SJSA1 (cell line): ENCODE measurements around the gene CAPN15. TPM values are rescaled to one million over a fixed set of nuclear protein-coding genes. Genes with fewer than 3 reads are reported as not detected.

ENCODE experiments used
- DNase-seq, 2 experiments: peaks; one replicate each; pipeline ENCODE4 v3.0.0-alpha.2; 2015 to 2020; ENCODE audit warnings: low spot score in 2 of 2, low read depth in 1 of 2
- H3K27ac ChIP-seq: fragments of 250-450 bp; sonication (Bioruptor Pico); 2 replicates; pipeline ENCODE4 v1.5.1; 2020; ENCODE audit warnings: mild to moderate bottlenecking, moderate library complexity
- H3K27me3 ChIP-seq: fragments of 250-450 bp; sonication (Bioruptor Pico); replicated peaks from 2 replicates; pipeline ENCODE4 v1.5.1; 2020; ENCODE audit warnings: mild to moderate bottlenecking, moderate library complexity
- H3K36me3 ChIP-seq: fragments of 250-450 bp; sonication (Bioruptor Pico); 2 replicates; pipeline ENCODE4 v1.5.1; 2020; ENCODE audit warnings: mild to moderate bottlenecking
- H3K4me1 ChIP-seq: fragments of 250-450 bp; sonication (Bioruptor Pico); replicated peaks from 2 replicates; pipeline ENCODE4 v1.6.1; 2021; ENCODE audit warnings: mild to moderate bottlenecking
- H3K4me3 ChIP-seq: fragments of 250-450 bp; sonication (Bioruptor Pico); 2 replicates; pipeline ENCODE4 v1.5.1; 2020; ENCODE audit warnings: mild to moderate bottlenecking
- H3K9me3 ChIP-seq: fragments of 250-450 bp; sonication (Bioruptor Pico); replicated peaks from 2 replicates; pipeline ENCODE4 v1.5.1; 2020; ENCODE audit warnings: mild to moderate bottlenecking
- total RNA-seq: library from RNA; depleted of rRNA; stranded (reverse); fragments of >200 nt; shearing (Covaris generic); gene quantifications from 2 replicates; pipeline ENCODE4 v1.2.3, GENCODE V29; 2014

The CAPN15 gene
- total RNA-seq, 1 experiment from 2014 or later = 46.1 TPM

GRCh38 chr16:554297-554621 lies 26.7 kb downstream of the CAPN15 start:
- no peak overlapping the region for H3K27ac ChIP-seq

DNA sequence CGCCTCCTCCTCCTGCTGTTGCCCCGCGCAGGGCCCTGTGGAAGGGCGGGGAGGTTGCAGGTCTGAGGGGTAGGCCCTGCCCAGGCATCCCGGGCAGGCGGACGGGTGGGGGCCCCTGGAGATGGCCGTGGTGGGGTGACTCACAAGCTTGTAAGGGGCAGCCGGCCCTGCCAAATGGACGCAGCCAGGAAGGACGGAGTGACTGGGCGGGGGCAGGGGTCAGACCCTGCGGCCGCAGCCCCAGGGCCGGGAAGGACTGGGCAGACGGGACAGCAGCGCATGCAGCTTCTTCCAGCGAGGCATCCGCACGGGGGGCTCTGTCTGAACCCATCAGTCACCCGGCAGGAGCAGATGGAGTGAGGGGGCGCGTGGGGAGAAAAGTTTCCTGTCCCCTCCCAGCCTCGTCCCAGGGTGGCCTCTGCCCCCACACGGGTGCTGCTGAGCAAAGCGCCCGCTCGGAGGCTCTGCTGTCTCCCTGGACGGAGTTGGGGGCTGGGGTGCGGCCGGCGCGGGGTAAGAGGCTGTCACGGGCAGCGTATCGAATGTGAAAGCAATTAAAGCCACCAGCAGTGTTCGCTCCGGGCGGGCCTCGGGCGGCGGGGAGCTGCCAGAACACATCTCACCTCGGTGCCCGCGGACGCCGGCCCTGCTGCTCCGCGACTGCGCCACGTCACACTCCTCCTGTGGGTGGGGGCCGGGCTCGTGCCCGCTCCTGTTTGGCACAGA lies 27.3 kb downstream of the CAPN15 start:
- Histone ChIP-seq H3K4me3 (no peak overlapping the region), H3K27me3 (peaks cover 19% of the 10 kb centered on the region), H3K27ac (no peak overlapping the region), H3K4me1 (no peaks in the 10 kb centered on the region), H3K9me3 (no peaks in the 10 kb centered on the region), H3K36me3 (peaks cover 25% of the 10 kb centered on the region)
- no peak for DNase-seq

More at GRCh38 chr16:554297-554621, 26.7 kb downstream of the CAPN15 start:
- Histone ChIP-seq H3K4me1 (no peaks in the 10 kb centered on the region), H3K4me3 (no peak overlapping the region), H3K36me3 (peaks cover 31% of the 10 kb centered on the region), H3K27me3 (peaks cover 14% of the 10 kb centered on the region), H3K9me3 (no peaks in the 10 kb centered on the region)
- DNase-seq = no peak

DNA sequence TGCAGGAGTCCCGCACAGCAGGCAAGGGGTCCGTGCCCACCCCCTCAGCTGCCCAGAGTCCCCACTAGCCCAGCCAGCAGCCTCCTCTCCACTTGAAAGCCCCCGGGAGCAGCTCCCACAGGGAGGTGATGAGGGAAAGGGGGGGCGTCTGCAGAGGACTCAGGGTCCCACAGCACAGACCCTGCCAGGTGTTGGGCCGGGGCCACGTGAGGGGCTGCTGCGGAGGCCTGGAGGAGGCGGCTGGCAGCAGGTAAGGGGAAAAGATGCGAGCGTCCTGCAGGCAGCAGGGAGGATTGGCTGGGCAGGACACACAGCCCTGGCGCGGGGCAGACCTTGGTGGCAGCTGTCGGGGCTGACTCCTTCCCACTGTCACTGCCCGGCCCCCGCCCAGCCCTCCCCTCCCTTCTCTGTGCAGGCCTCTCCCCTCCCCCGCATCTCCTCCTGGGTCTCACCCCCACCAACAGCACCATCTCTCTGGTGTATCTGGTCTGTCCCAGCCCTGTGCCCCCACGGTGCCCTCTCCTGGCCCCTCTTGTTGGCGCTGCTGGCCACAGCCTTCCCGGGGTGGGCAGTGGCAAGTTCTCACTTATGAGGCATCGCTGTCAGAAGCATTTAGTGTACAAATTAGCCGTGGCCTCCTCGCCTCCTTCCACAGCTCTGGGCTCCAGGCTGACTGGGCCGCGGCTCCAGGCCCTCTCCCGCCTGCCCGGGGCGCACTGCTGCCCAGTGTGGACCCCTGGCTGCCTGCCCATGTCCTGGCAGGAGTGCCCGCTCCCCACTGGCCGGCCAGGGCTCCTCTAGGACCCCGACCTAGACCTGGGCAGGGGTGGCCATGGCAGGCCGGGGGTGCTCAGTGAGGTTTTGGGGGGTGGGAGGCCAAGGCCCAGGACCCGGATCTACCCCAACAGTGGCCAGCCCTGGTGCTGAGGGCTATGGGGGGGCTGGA lies 28.3 kb downstream of the CAPN15 start:
- Histone ChIP-seq H3K27ac (no peak overlapping the region), H3K4me3 (no peak overlapping the region), H3K27me3 (peaks cover 22% of the 10 kb centered on the region), H3K4me1 (no peaks in the 10 kb centered on the region), H3K36me3 (peaks cover 20% of the 10 kb centered on the region), H3K9me3 (no peaks in the 10 kb centered on the region)
- DNase-seq = no peak

GRCh38 chr16:556474-557173 lies 29.1 kb downstream of the CAPN15 start:
- DNase-seq = no peak
- H3K27me3 ChIP-seq = peaks cover 31% of the 10 kb centered on the region

DNA sequence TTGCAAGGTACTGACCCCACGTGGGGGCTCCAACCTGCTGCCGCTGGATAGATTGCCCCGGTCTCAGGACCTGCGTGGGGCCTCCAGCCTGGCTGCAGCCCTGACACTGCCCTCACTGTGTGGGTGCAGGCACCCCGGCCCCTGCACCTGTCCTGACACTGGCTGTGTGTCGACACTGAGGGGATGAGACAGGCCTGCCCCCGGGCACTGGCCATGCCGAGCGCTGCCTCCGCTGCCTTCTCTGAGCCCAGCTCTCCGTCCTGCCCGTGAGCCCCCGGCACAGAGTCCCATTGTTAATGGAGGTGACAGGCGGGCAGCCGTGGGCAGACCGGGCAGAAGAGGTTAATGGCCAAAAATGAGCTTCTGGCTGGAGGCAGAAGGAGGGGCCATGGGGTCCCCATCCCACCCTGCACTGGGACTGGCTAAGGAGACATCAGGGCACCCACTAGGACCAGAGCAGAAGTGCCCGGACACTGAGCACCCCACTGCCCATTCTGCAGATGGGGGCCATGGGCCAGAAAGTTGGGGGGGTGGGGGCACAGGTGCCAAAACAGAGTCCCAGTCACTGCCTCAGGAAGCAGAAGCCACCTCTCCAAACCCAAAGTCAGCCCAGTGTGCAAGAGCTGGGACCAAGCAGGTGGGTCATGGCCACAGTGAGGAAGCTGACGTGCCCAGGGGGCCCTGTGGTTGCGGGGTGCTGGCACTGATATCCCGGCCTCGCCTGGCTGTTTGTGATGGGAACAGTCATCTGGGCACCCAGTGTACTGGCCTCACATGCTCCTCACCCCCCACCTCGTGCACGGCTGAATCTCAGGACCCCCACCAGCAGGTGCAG lies 30.2 kb downstream of the CAPN15 start:
- H3K4me3 ChIP-seq = no peak overlapping the region
- no peaks in the 10 kb centered on the region for H3K4me1 ChIP-seq
- 0 out of 2 replicates have a peak, but pooled peaks cover 7% of the 10 kb centered on the region for H3K36me3 ChIP-seq
- H3K27me3 ChIP-seq = peaks cover 39% of the 10 kb centered on the region
- no peak overlapping the region for H3K27ac ChIP-seq
- no peak for DNase-seq
- no peaks in the 10 kb centered on the region for H3K9me3 ChIP-seq

More at GRCh38 chr16:556474-557173, 29.1 kb downstream of the CAPN15 start:
- H3K36me3 ChIP-seq = peaks cover 15% of the 10 kb centered on the region
- no peak overlapping the region for H3K27ac ChIP-seq
- H3K4me3 ChIP-seq = no peak overlapping the region
- no peaks in the 10 kb centered on the region for H3K4me1 ChIP-seq
- H3K9me3 ChIP-seq = no peaks in the 10 kb centered on the region

- Histone ChIP-seq H3K27me3 (peaks cover 40% of the 10 kb centered on the region), H3K9me3 (no peaks in the 10 kb centered on the region), H3K4me3 (no peak overlapping the region), H3K36me3 (0 out of 2 replicates have a peak, but pooled peaks cover 5% of the 10 kb centered on the region), H3K4me1 (no peaks in the 10 kb centered on the region), H3K27ac (no peak overlapping the region)
- DNase-seq = no peak
Observed at GRCh38 chr16:558298-559020, 30.9 kb downstream of the CAPN15 start.

DNA sequence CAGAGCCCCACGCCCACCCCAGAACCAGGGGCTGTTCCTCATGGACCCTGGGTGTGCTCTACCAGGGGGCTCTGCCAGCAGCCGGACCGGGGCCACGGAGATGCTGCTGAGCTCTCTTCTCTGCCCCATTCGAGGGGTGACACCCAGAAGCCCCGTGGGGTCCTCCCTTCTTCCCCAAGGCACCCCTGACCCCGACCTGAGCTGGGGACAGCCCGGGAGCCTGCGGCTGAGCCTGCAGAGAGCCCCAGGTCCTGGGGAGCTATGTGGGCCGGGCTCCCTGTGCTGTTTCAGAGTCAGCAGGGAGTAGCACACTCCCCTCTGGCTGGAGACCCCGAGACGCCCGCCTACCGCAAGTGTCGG lies 31.5 kb downstream of the CAPN15 start:
- Histone ChIP-seq H3K36me3 (0 out of 2 replicates have a peak, but pooled peaks cover 5% of the 10 kb centered on the region), H3K27ac (no peak overlapping the region), H3K9me3 (no peaks in the 10 kb centered on the region), H3K4me3 (no peak overlapping the region), H3K4me1 (no peaks in the 10 kb centered on the region), H3K27me3 (peaks cover 40% of the 10 kb centered on the region)
- DNase-seq = no peak

DNA sequence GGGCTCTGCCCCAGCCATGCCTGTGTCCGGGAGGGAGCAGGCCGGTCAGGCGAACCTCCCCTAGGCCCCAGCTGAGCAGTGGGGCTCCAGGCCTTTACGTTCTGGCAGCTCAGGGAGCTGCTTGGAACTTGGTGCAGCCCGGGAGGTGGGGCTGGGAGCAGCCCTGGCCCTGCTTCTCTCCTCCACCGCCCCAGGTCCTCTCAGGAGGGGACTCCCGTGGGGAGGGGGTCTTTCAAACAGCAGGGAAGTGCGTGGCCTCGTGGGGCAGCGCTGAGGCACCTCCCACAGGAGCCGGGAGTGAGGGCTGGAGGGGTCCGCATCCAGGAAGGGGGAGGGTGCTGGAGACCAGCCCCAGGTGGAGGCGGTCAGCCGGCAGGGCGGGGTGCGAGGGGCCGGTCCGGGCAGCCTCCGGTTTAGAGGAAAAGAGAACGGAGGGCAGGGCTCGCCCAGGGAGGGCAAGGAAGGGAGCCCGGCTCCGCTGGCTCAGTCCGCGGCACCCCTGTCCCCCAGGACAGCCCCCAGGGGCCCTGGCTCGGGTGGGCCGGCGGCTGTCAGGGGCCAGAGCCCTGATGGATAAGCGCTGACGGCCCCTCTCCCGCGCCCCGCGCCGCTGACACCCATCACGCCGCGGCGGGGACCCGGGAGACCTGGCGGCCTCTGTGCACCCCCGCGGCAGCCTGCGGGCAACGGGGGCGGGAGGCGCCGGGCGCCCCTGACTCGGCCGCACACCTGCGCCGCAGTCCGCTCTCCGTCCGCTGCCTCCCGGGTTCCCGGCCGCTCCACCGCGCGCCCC lies 32.1 kb downstream of the CAPN15 start:
- H3K36me3 ChIP-seq = 0 out of 2 replicates have a peak, but pooled peaks cover 5% of the 10 kb centered on the region
- no peaks in the 10 kb centered on the region for H3K9me3 ChIP-seq
- DNase-seq = no peak
- H3K4me1 ChIP-seq = no peaks in the 10 kb centered on the region
- H3K27ac ChIP-seq = no peak overlapping the region
- peaks cover 40% of the 10 kb centered on the region for H3K27me3 ChIP-seq
- H3K4me3 ChIP-seq = no peak overlapping the region

DNA sequence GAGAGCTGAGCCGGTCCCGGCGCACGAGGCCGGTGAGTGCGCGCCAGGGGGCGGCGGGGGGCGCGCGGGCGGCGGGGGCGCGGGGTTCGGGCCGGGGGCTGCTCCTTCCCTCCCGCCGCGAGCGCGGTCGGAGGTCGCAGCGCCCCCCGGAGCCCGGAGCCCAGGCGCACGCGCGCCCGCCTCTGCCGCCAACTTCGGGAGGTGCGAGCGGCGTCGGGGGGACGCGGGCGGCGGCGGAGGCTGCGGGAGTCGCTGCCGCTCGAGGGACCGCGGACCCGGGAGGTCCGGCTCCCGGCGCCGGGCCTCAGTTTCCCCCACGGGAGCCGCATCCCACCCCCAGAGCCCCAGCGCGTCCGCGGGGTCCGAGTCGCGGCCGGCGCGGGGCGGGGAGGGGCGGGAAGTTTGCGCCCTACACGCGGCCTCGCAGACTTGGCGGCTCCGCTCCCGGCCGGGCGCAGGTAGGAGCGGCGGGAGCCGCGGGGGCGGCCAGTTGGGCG lies 32.7 kb downstream of the CAPN15 start, which contains the start of gene PRR35:
Gene PRR35, plus strand, starts transcription at position 191 of the 497 bp plus-strand sequence. CDS start 2,901 bp downstream, outside the sequence.
- H3K4me3 ChIP-seq = no peak within 1 kb of the TSS
- no peaks in the 10 kb centered on the region for H3K9me3 ChIP-seq
- H3K27me3 ChIP-seq = peaks cover 40% of the 10 kb centered on the region
- no peak within 1 kb of the TSS for H3K27ac ChIP-seq
- H3K4me1 ChIP-seq = no peaks in the 10 kb centered on the region
- no peaks in the 10 kb centered on the region for H3K36me3 ChIP-seq
- DNase-seq = no peak

DNA sequence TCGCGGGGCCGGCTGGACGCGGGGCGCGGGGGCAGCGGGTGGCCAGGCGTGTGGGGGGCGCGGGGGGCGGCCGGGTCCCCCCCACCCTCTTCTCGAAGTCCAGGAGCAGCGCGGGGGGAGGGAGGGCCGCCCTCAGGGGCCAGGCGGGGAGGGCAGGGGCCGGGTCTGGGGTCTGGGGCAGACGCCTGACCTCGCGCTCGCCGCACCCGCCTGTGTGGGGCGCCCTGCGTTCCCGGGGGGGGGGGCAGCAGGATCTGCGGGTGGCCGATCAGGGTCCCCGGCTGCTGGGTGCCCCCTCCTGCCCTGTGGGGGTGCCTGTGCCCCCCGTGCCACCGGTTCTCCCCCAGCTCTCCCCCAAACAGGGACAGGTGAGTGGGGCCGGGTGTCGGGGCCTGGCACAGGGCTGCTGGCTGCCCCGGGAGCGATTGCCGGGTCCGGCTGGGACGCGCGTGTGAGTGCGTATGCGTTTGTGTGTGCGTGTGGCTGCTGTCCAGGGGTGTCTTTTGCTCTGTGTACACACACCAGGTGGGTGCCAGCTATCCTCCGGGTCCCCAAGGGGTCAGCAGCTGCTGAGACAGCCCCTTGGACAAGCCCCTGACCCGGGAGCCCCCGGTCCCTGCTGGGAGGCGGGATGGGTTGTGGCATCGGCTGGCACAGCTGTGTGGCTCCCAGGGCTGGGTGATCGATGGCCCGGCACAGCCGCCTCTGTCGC lies 33.3 kb downstream of the CAPN15 start:
- Histone ChIP-seq H3K27me3 (peaks cover 40% of the 10 kb centered on the region), H3K4me3 (no peak overlapping the region), H3K36me3 (no peaks in the 10 kb centered on the region), H3K27ac (no peak overlapping the region), H3K4me1 (no peaks in the 10 kb centered on the region), H3K9me3 (no peaks in the 10 kb centered on the region)
- no peak for DNase-seq

DNA sequence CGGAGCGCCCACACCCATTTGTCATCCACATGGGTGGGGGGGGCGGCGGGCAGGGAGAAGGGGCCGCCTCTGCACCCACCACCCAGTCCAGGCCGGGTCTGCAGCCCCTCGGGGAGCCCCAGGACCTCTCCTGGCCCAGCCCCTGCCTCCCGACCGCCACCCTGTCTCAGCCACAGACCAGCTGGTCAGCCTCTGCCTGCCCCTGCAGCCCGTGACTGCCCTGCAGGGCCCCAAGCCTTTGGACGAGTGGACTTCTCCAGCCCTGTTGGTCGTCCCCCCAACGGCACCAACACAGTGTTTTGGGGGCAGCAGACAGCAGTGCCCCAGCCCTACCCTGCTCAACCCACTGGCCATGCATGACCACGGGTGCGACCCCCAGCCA lies 33.9 kb downstream of the CAPN15 start:
- Histone ChIP-seq H3K36me3 (no peaks in the 10 kb centered on the region), H3K27me3 (peaks cover 40% of the 10 kb centered on the region), H3K4me1 (no peaks in the 10 kb centered on the region), H3K4me3 (no peak overlapping the region), H3K27ac (no peak overlapping the region), H3K9me3 (no peaks in the 10 kb centered on the region)
- DNase-seq = no peak
